Endothelial cell (in vitro differentiated cells): ENCODE data around the gene FBN2. TPM values are rescaled to one million over a fixed set of nuclear protein-coding genes. Genes with fewer than 3 reads are reported as not detected.
"Not testable (repeated sequence)": the region's sequence is repeated elsewhere in the genome, so short reads cannot be mapped to it uniquely, and the experiment has no call there.

Source experiments
- DNase-seq: peaks from one replicate; pipeline ENCODE4 v3.0.0; 2021; ENCODE audit warnings: low spot score
- H3K27ac Mint-ChIP-seq: one replicate; pipeline ENCODE4 v1.8.0; 2021; ENCODE audit warnings: mixed read lengths, inconsistent platforms; ENCODE audit not compliant: unreplicated experiment
- H3K27me3 Mint-ChIP-seq: one replicate; pipeline ENCODE4 v1.8.0; 2021; ENCODE audit warnings: mild to moderate bottlenecking, moderate library complexity, mixed read lengths, inconsistent platforms; ENCODE audit not compliant: unreplicated experiment
- H3K36me3 Mint-ChIP-seq: one replicate; pipeline ENCODE4 v1.8.0; 2021; ENCODE audit warnings: mild to moderate bottlenecking, low read depth, mixed read lengths, inconsistent platforms; ENCODE audit not compliant: unreplicated experiment
- H3K4me1 Mint-ChIP-seq: one replicate; pipeline ENCODE4 v1.8.0; 2021; ENCODE audit warnings: mild to moderate bottlenecking, mixed read lengths, inconsistent platforms; ENCODE audit not compliant: unreplicated experiment
- H3K4me3 Mint-ChIP-seq: one replicate; pipeline ENCODE4 v1.8.0; 2021; ENCODE audit warnings: mild to moderate bottlenecking, mixed read lengths, inconsistent platforms; ENCODE audit not compliant: unreplicated experiment
- H3K9me3 Mint-ChIP-seq: one replicate; pipeline ENCODE4 v1.8.0; 2021; ENCODE audit warnings: mixed read lengths, inconsistent platforms; ENCODE audit not compliant: unreplicated experiment
- CTCF ChIP-seq: fragments of 200-600 bp; sonication (generic); IDR thresholded peaks from one replicate; pipeline ENCODE4 v1.5.0; 2021; ENCODE audit warnings: antibody characterized with exemption; ENCODE audit not compliant: unreplicated experiment
- total RNA-seq: library from RNA; stranded (reverse); fragmentation: NEBNext Ultra II Directional; extraction: Animal tissue kit (Norgen Biotek cat#: 25700); gene quantifications from one replicate; pipeline ENCODE4 v1.2.1, GENCODE V29; 2021; ENCODE audit not compliant: unreplicated experiment

The FBN2 gene
- total RNA-seq, 1 donor from 2014 or later, result 106 TPM

- DNase-seq, result no peak
- Mint-ChIP-seq H3K9me3 (no peaks in the 10 kb centered on the region), H3K27ac (no peak overlapping the region), H3K36me3 (peaks cover 47% of the 10 kb centered on the region), H3K4me1 (no peaks in the 10 kb centered on the region), H3K4me3 (no peak overlapping the region), H3K27me3 (no peaks in the 10 kb centered on the region)
- no peak for TF ChIP-seq CTCF
Observed at GRCh38 chr5:128328007-128328406, 210.0 kb downstream of the FBN2 start.

- not testable (repeated sequence) for DNase-seq, H3K4me1 Mint-ChIP-seq, H3K27me3 Mint-ChIP-seq, H3K27ac Mint-ChIP-seq, H3K4me3 Mint-ChIP-seq, H3K9me3 Mint-ChIP-seq
- peaks cover 29% of the 10 kb centered on the region for H3K36me3 Mint-ChIP-seq
Observed at GRCh38 chr5:128321418-128321817, 216.6 kb downstream of the FBN2 start.

GRCh38 chr5:128318691-128319090, 219.4 kb downstream of the FBN2 start:
- Mint-ChIP-seq H3K9me3 (no peaks in the 10 kb centered on the region), H3K4me3 (no peak overlapping the region), H3K36me3 (peaks cover 7% of the 10 kb centered on the region), H3K27ac (no peak overlapping the region), H3K27me3 (peaks cover 2% of the 10 kb centered on the region), H3K4me1 (no peaks in the 10 kb centered on the region)
- TF ChIP-seq CTCF, result no peak
- DNase-seq, result no peak

GRCh38 chr5:128317481-128317880, 220.6 kb downstream of the FBN2 start:
- Mint-ChIP-seq H3K27me3 (peaks cover 2% of the 10 kb centered on the region), H3K4me1 (no peaks in the 10 kb centered on the region), H3K9me3 (no peaks in the 10 kb centered on the region), H3K4me3 (no peak overlapping the region), H3K27ac (no peak overlapping the region), H3K36me3 (peaks cover 4% of the 10 kb centered on the region)
- DNase-seq, result no peak
- no peak for TF ChIP-seq CTCF

GRCh38 chr5:128315671-128316070, 222.4 kb downstream of the FBN2 start:
- no peaks in the 10 kb centered on the region for H3K4me1 Mint-ChIP-seq
- H3K9me3 Mint-ChIP-seq, result no peaks in the 10 kb centered on the region
- H3K36me3 Mint-ChIP-seq, result no peaks in the 10 kb centered on the region
- no peak for TF ChIP-seq CTCF
- H3K27me3 Mint-ChIP-seq, result no peaks in the 10 kb centered on the region
- no peak overlapping the region for H3K27ac Mint-ChIP-seq
- no peak for DNase-seq
- no peak overlapping the region for H3K4me3 Mint-ChIP-seq

- TF ChIP-seq CTCF, result no peak
Observed at GRCh38 chr5:128305341-128305740, 232.7 kb downstream of the FBN2 start.

More at GRCh38 chr5:128305341-128305740, 232.7 kb downstream of the FBN2 start:
- Mint-ChIP-seq H3K27ac (no peak overlapping the region), H3K27me3 (no peaks in the 10 kb centered on the region), H3K4me1 (no peaks in the 10 kb centered on the region), H3K36me3 (peaks cover 15% of the 10 kb centered on the region), H3K9me3 (no peaks in the 10 kb centered on the region), H3K4me3 (no peak overlapping the region)
- no peak for DNase-seq
